Tibial nerve (tissue), 4 donors: ENCODE results near the gene ARID1B. TPM values are rescaled to one million over a fixed set of nuclear protein-coding genes. Genes with fewer than 3 reads are reported as not detected.

ENCODE experiments used
- DNase-seq, 2 donors: peaks; one replicate each; pipeline ENCODE4 v3.0.0-alpha.2; 2019; ENCODE audit warnings: low spot score in 2 of 2
- H3K27ac ChIP-seq, 4 donors: fragments of 200-600 bp; sonication (generic) in 3 of 4; one replicate each; pipeline ENCODE4 v1.5.1; 2017 to 2019; ENCODE audit warnings: mild to moderate bottlenecking in 1 of 4
- H3K27me3 ChIP-seq, 2 donors: fragments of 200-600 bp; sonication (generic) in 1 of 2; one replicate each; pipeline versions ENCODE4 v1.5.1 to v1.6.0; 2017 to 2019
- H3K36me3 ChIP-seq, 3 donors: fragments of 200-600 bp; sonication (generic); one replicate each; pipeline ENCODE4 v1.5.1; 2018 to 2019
- H3K4me1 ChIP-seq, 4 donors: fragments of 200-600 bp; sonication (generic) in 3 of 4; one replicate each; pipeline ENCODE4 v1.5.1; 2017 to 2019
- H3K4me3 ChIP-seq, 4 donors: fragments of 200-600 bp; sonication (generic) in 3 of 4; one replicate each; pipeline ENCODE4 v1.5.1; 2017 to 2019; ENCODE audit warnings: mild to moderate bottlenecking in 1 of 4, moderate library complexity in 1 of 4
- H3K9me3 ChIP-seq, 4 donors: fragments of 200-600 bp; sonication (generic) in 3 of 4; one replicate each; pipeline ENCODE4 v1.5.1; 2017 to 2019
- EP300 ChIP-seq, 2 donors: sonication (generic); formaldehyde crosslinking; IDR thresholded peaks; one replicate each; pipeline ENCODE4 v1.6.1; 2017; ENCODE audit warnings: antibody characterized with exemption in 2 of 2, mild to moderate bottlenecking in 1 of 2
- POLR2A ChIP-seq, 2 donors: fragments of 450-650 bp; IDR thresholded peaks; one replicate each; pipeline ENCODE4 v1.6.1; 2017; ENCODE audit warnings: antibody characterized with exemption in 2 of 2, mild to moderate bottlenecking in 2 of 2, moderate library complexity in 2 of 2
- WGBS, 2 donors: methylation state at CpG; one replicate each; pipeline ENCODE4 v1.1.5; 2018; 5-methylcytosine and 5-hydroxymethylcytosine counted together
- total RNA-seq, 4 donors: library from RNA; depleted of rRNA; stranded (reverse); fragments of >200 nt; gene quantifications; one replicate each; pipeline ENCODE4 v1.1.0, GENCODE V29; 2016
- TF ChIP-seq, protein P1 (sequence below), 5 experiments: fragments of 200-600 bp in 3 of 5; fragments of 450-650 bp in 2 of 5; sonication (generic) in 3 of 5; IDR thresholded peaks; one replicate each; pipeline ENCODE4 v1.5.1; 2016 to 2019; ENCODE audit warnings: antibody characterized with exemption in 5 of 5, mild to moderate bottlenecking in 3 of 5, moderate library complexity in 2 of 5

Gene ARID1B
- total RNA-seq, 4 donors from 2014 or later: 91.5 to 123 (median 110) TPM

DNA sequence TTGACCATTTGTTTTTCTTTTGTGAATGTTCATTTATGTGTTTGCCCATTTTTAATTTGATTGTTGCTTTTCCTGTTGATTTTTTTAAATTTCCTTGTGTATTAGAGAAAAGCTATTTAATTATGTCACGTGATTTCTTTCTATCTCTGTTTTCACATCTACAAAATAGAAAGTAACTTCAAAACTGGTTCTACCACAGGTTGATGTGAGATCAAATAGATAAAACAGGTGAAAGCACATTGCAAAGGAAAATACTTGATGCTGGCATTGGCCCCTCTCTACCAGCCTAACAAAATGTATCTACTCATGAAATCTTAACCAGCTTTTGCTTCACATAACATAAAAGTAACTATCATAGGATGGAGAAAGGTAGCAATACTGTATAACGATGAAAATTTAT lies 416.9 kb downstream of the ARID1B start:
- H3K36me3 ChIP-seq: peaks cover 0 to 88% (median 23%) of the 10 kb centered on the region in 3 donors
- H3K4me3 ChIP-seq: no peak overlapping the region
- DNase-seq: no peak
- peaks cover 0 to 8% (median 0%) of the 10 kb centered on the region in 4 donors for H3K4me1 ChIP-seq
- 95 to 96% methylated on average over 2 of the region's 2 CpGs for WGBS, 2 donors
- no peak overlapping the region for H3K27ac ChIP-seq
- no peaks in the 10 kb centered on the region for H3K27me3 ChIP-seq
- TF ChIP-seq, protein P1, sequence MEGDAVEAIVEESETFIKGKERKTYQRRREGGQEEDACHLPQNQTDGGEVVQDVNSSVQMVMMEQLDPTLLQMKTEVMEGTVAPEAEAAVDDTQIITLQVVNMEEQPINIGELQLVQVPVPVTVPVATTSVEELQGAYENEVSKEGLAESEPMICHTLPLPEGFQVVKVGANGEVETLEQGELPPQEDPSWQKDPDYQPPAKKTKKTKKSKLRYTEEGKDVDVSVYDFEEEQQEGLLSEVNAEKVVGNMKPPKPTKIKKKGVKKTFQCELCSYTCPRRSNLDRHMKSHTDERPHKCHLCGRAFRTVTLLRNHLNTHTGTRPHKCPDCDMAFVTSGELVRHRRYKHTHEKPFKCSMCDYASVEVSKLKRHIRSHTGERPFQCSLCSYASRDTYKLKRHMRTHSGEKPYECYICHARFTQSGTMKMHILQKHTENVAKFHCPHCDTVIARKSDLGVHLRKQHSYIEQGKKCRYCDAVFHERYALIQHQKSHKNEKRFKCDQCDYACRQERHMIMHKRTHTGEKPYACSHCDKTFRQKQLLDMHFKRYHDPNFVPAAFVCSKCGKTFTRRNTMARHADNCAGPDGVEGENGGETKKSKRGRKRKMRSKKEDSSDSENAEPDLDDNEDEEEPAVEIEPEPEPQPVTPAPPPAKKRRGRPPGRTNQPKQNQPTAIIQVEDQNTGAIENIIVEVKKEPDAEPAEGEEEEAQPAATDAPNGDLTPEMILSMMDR (IDR thresholded peaks at IDR 0.05): no peak
- TF ChIP-seq POLR2A (IDR thresholded peaks at IDR 0.05) (no peak), EP300 (IDR thresholded peaks at IDR 0.05) (no peak)
- no peaks in the 10 kb centered on the region for H3K9me3 ChIP-seq

GRCh38 chr6:157194643-157195042 lies 417.5 kb downstream of the ARID1B start:
- Histone ChIP-seq H3K9me3 (no peaks in the 10 kb centered on the region), H3K27ac (no peak overlapping the region), H3K4me3 (no peak overlapping the region), H3K36me3 (peaks cover 0 to 87% (median 23%) of the 10 kb centered on the region in 3 donors), H3K4me1 (peaks cover 0 to 8% (median 0%) of the 10 kb centered on the region in 4 donors), H3K27me3 (no peaks in the 10 kb centered on the region)
- no peak for DNase-seq
- TF ChIP-seq, protein P1 (IDR thresholded peaks at IDR 0.05): no peak
- TF ChIP-seq POLR2A (IDR thresholded peaks at IDR 0.05): no peak
- TF ChIP-seq EP300 (IDR thresholded peaks at IDR 0.05): no peak
- WGBS, 2 donors: 90 to 94% methylated on average over 3 of the region's 3 CpGs

- TF ChIP-seq POLR2A (IDR thresholded peaks at IDR 0.05) (no peak), EP300 (IDR thresholded peaks at IDR 0.05) (no peak)
- TF ChIP-seq, protein P1 (IDR thresholded peaks at IDR 0.05): no peak
- H3K9me3 ChIP-seq: no peaks in the 10 kb centered on the region
- H3K27me3 ChIP-seq: no peaks in the 10 kb centered on the region
- WGBS, 2 donors: 88 to 91% methylated on average over 5 to 6 of the region's 6 CpGs
- no peak overlapping the region for H3K4me3 ChIP-seq
- DNase-seq: no peak
- H3K27ac ChIP-seq: no peak overlapping the region
- H3K36me3 ChIP-seq: peaks cover 3 to 87% (median 16%) of the 10 kb centered on the region in 3 donors
- peaks cover 0 to 8% (median 0%) of the 10 kb centered on the region in 4 donors for H3K4me1 ChIP-seq
These were observed 419.2 kb downstream of the ARID1B start for GRCh38 chr6:157196391-157196790.

DNA sequence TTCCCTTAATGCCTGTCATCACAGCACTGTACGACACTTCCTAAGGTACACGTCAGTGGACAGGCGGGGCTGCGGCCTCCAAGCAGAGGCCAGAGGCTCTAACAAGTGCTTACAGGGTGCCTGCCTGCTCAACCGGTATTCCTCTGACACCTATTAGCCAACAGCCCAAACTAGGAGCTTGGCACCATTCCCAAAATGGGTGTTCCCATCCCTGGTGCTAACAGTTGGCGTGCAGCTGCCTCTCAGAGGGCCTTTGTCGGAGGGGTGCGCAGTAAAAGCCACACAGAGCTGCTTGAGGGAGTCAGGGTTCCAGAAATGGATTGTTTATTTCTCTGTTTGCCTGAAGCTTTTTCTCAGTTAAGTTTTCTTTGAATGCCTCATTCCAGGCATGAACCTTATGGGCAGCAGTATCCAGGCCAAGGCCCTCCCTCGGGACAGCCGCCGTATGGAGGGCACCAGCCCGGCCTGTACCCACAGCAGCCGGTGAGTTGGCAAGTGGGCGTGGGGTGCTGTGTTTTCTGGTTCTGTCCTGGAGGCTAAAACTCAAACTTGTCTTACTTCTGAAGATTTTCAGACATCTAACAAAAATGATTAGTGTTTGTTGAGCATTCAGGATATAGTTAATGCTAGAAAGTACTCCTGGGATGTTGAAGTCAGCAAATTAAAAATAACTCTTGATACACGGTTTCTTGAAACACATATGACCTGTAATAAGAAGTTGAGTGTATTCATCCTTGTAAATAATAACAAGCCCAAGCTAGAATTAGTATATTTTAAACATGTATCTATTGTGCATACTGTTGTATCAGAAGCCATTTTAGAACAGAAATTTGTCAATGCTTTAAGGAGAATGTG lies 421.5 kb downstream of the ARID1B start:
- Histone ChIP-seq H3K9me3 (no peaks in the 10 kb centered on the region), H3K4me1 (peaks cover 0 to 8% (median 0%) of the 10 kb centered on the region in 4 donors), H3K27me3 (no peaks in the 10 kb centered on the region), H3K27ac (peak overlapping the region; percentile 13 to 61 (median 49)), H3K36me3 (peaks cover 3 to 86% (median 20%) of the 10 kb centered on the region in 3 donors), H3K4me3 (no peak overlapping the region)
- TF ChIP-seq EP300 (IDR thresholded peaks at IDR 0.05) (no peak), POLR2A (IDR thresholded peaks at IDR 0.05) (no peak)
- TF ChIP-seq, protein P1 (IDR thresholded peaks at IDR 0.05): no peak
- WGBS, 2 donors: 45 to 54% methylated on average over 15 of the region's 15 CpGs
- peak in 1 of 2 donors; percentile 12 for DNase-seq

DNA sequence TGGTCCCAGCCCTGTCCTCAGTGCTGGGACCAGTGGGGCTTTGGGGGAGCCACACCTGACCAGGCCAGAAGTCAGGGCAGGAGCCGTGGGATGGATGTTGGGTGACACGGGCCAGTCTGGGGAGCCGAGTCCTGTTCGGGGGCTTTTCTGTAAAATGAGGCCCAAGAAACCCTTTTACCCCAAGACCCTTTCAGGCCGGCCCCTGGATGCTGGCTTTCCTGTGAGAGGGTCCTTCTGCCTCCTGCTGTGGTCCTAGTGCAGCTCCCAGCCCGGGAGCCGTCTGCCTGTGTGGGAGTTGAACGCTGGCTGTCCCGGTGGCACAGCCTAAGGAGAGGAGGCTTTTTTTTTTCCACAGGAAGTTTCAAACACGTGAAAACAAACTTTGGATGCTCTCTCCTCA lies 422.9 kb downstream of the ARID1B start:
- peaks cover 0 to 8% (median 0%) of the 10 kb centered on the region in 4 donors for H3K4me1 ChIP-seq
- H3K36me3 ChIP-seq: peaks cover 3 to 91% (median 20%) of the 10 kb centered on the region in 3 donors
- no peak for TF ChIP-seq POLR2A (IDR thresholded peaks at IDR 0.05)
- TF ChIP-seq, protein P1 (IDR thresholded peaks at IDR 0.05): no peak
- no peak for TF ChIP-seq EP300 (IDR thresholded peaks at IDR 0.05)
- DNase-seq: no peak
- 78 to 86% methylated on average over 9 to 10 of the region's 10 CpGs for WGBS, 2 donors
- H3K27ac ChIP-seq: no peak overlapping the region
- H3K27me3 ChIP-seq: no peaks in the 10 kb centered on the region
- H3K9me3 ChIP-seq: no peaks in the 10 kb centered on the region
- H3K4me3 ChIP-seq: no peak overlapping the region
